Activated CD4-positive, alpha-beta T cell treated with anti-CD3 and anti-CD28 coated beads for 4 hours (primary cell): Measurements from ENCODE around the gene TEKTIP1.
"Not testable (repeated sequence)": the region's sequence is repeated elsewhere in the genome, so short reads cannot be mapped to it uniquely, and the experiment has no call there.

ENCODE experiments used
- DNase-seq, 2 donors: peaks; one replicate each; pipeline ENCODE4 v3.0.0-alpha.2; 2020

Gene TEKTIP1

GRCh38 chr19:3524078-3524842, 14.7 kb upstream of the TEKTIP1 start:
- DNase-seq: no peak

GRCh38 chr19:3524904-3525451, 14.0 kb upstream of the TEKTIP1 start:
- DNase-seq: no peak

GRCh38 chr19:3526507-3527237, 12.3 kb upstream of the TEKTIP1 start:
- DNase-seq: no peak

- no peak for DNase-seq
Observed at GRCh38 chr19:3527238-3527910, 11.6 kb upstream of the TEKTIP1 start.

GRCh38 chr19:3528080-3528479, 10.9 kb upstream of the TEKTIP1 start:
- DNase-seq: no peak

GRCh38 chr19:3528539-3529211, 10.3 kb upstream of the TEKTIP1 start:
- no peak for DNase-seq

- DNase-seq: not testable (repeated sequence)
Observed at GRCh38 chr19:3529299-3529698, 9.7 kb upstream of the TEKTIP1 start.

GRCh38 chr19:3530389-3530788, 8.6 kb upstream of the TEKTIP1 start:
- DNase-seq: no peak

GRCh38 chr19:3531716-3532115, 7.3 kb upstream of the TEKTIP1 start:
- DNase-seq: no peak

- no peak for DNase-seq
Observed at GRCh38 chr19:3532154-3532786, 6.7 kb upstream of the TEKTIP1 start.

GRCh38 chr19:3533033-3533432, 5.9 kb upstream of the TEKTIP1 start:
- DNase-seq: no peak

GRCh38 chr19:3533563-3534216, 5.3 kb upstream of the TEKTIP1 start:
- no peak for DNase-seq

- DNase-seq: no peak
Observed at GRCh38 chr19:3534375-3535234, 4.4 kb upstream of the TEKTIP1 start.

GRCh38 chr19:3535235-3535535, 3.8 kb upstream of the TEKTIP1 start:
- no peak for DNase-seq

- no peak for DNase-seq
Observed at GRCh38 chr19:3535563-3535965, 3.4 kb upstream of the TEKTIP1 start.

- no peak for DNase-seq
Observed at GRCh38 chr19:3535981-3536380, 3.0 kb upstream of the TEKTIP1 start.

GRCh38 chr19:3536429-3537100, 2.4 kb upstream of the TEKTIP1 start:
- no peak for DNase-seq

- no peak for DNase-seq
Observed at GRCh38 chr19:3537101-3537437, 1.9 kb upstream of the TEKTIP1 start.

GRCh38 chr19:3537438-3538240, 1.3 kb upstream of the TEKTIP1 start:
- no peak for DNase-seq
